ENCODE measurements around the gene PRKCH.
A peak's percentile ranks its signal among the peaks of the same experiment; 100 is the strongest.

The PRKCH gene

GRCh38 chr14:61474015-61474414, 152.6 kb downstream of the PRKCH start:
- H3K79me2 ChIP-seq (ENCODE audit: control insufficient read depth, insufficient read depth, low read length), result no peaks in the 10 kb centered on the region
- H4K5ac ChIP-seq (ENCODE audit: low read length), result no peak overlapping the region
- no peak overlapping the region for H3K4me3 ChIP-seq (ENCODE audit: low read length)
- no peak overlapping the region for H3K4ac ChIP-seq (ENCODE audit: low read depth, low read length)
- no peak overlapping the region for H3K56ac ChIP-seq (ENCODE audit: low read length)
- no peaks in the 10 kb centered on the region for H3K27me3 ChIP-seq (ENCODE audit: insufficient read depth, low read length, poor library complexity)
- no peak overlapping the region for H2BK5ac ChIP-seq (ENCODE audit: low read length)
- no CpG with 5 or more reads among the region's 1 CpG for WGBS (ENCODE audit: extremely low coverage, insufficient coverage, low lambda C conversion rate)
- no peak overlapping the region for H2BK120ac ChIP-seq (ENCODE audit: low read depth, low read length)
- no peak overlapping the region for H3K4me2 ChIP-seq (ENCODE audit: low read length)
- no peak for DNase-seq
- peaks cover 2% of the 10 kb centered on the region for H3K4me1 ChIP-seq (ENCODE audit: control insufficient read depth, low read depth, low read length)
- H2BK15ac ChIP-seq (replicated peaks; ENCODE audit: low read depth), result no peak overlapping the region
- H3K79me1 ChIP-seq (ENCODE audit: low read length), result no peaks in the 10 kb centered on the region
- no peak overlapping the region for H4K8ac ChIP-seq (ENCODE audit: low read depth, low read length)
- no peak overlapping the region for H3K23ac ChIP-seq (ENCODE audit: low read length)
- no peak overlapping the region for H3K9ac ChIP-seq (ENCODE audit: low read length)
- H3K27ac ChIP-seq (ENCODE audit: low read depth, low read length), result no peak overlapping the region
- H3K36me3 ChIP-seq (ENCODE audit: control insufficient read depth, insufficient read depth, low read length), result no peaks in the 10 kb centered on the region
- no peak overlapping the region for H3K18ac ChIP-seq (ENCODE audit: low read length)
- no peak overlapping the region for H2AK5ac ChIP-seq (ENCODE audit: low read length)

GRCh38 chr14:61474701-61475100, 153.3 kb downstream of the PRKCH start:
- Histone ChIP-seq H3K4me2 (ENCODE audit: low read length) (no peak overlapping the region), H3K4me3 (ENCODE audit: low read length) (no peak overlapping the region)
- WGBS (ENCODE audit: extremely low coverage, insufficient coverage, low lambda C conversion rate), result no CpG with 5 or more reads among the region's 3 CpGs

GRCh38 chr14:61475316-61475715, 153.9 kb downstream of the PRKCH start:
- Histone ChIP-seq H2BK120ac (ENCODE audit: low read depth, low read length) (no peak overlapping the region), H3K56ac (ENCODE audit: low read length) (no peak overlapping the region), H3K4me2 (ENCODE audit: low read length) (no peak overlapping the region), H2BK15ac (replicated peaks; ENCODE audit: low read depth) (no peak overlapping the region), H2AK5ac (ENCODE audit: low read length) (no peak overlapping the region), H3K4ac (ENCODE audit: low read depth, low read length) (no peak overlapping the region), H3K23ac (ENCODE audit: low read length) (no peak overlapping the region), H3K79me2 (ENCODE audit: control insufficient read depth, insufficient read depth, low read length) (no peaks in the 10 kb centered on the region), H3K27ac (ENCODE audit: low read depth, low read length) (no peak overlapping the region), H3K36me3 (ENCODE audit: control insufficient read depth, insufficient read depth, low read length) (no peaks in the 10 kb centered on the region), H3K4me1 (ENCODE audit: control insufficient read depth, low read depth, low read length) (no peaks in the 10 kb centered on the region), H3K9ac (ENCODE audit: low read length) (no peak overlapping the region), H3K18ac (ENCODE audit: low read length) (no peak overlapping the region), H3K4me3 (ENCODE audit: low read length) (no peak overlapping the region), H2BK5ac (ENCODE audit: low read length) (no peak overlapping the region), H3K79me1 (ENCODE audit: low read length) (no peaks in the 10 kb centered on the region), H4K8ac (ENCODE audit: low read depth, low read length) (no peak overlapping the region), H4K5ac (ENCODE audit: low read length) (no peak overlapping the region), H3K27me3 (ENCODE audit: insufficient read depth, low read length, poor library complexity) (no peaks in the 10 kb centered on the region)
- WGBS (ENCODE audit: extremely low coverage, insufficient coverage, low lambda C conversion rate), result no CpG with 5 or more reads among the region's 4 CpGs
- DNase-seq, result peak; percentile 65

More at GRCh38 chr14:61474701-61475100, 153.3 kb downstream of the PRKCH start:
- H3K56ac ChIP-seq (ENCODE audit: low read length), result no peak overlapping the region
- H3K4me1 ChIP-seq (ENCODE audit: control insufficient read depth, low read depth, low read length), result peaks cover 2% of the 10 kb centered on the region
- H3K27me3 ChIP-seq (ENCODE audit: insufficient read depth, low read length, poor library complexity), result no peaks in the 10 kb centered on the region
- no peaks in the 10 kb centered on the region for H3K79me1 ChIP-seq (ENCODE audit: low read length)
- no peaks in the 10 kb centered on the region for H3K36me3 ChIP-seq (ENCODE audit: control insufficient read depth, insufficient read depth, low read length)
- no peak overlapping the region for H2BK15ac ChIP-seq (replicated peaks; ENCODE audit: low read depth)
- H3K27ac ChIP-seq (ENCODE audit: low read depth, low read length), result no peak overlapping the region
- H3K9ac ChIP-seq (ENCODE audit: low read length), result no peak overlapping the region
- H3K79me2 ChIP-seq (ENCODE audit: control insufficient read depth, insufficient read depth, low read length), result no peaks in the 10 kb centered on the region
- no peak overlapping the region for H4K5ac ChIP-seq (ENCODE audit: low read length)
- no peak overlapping the region for H3K4ac ChIP-seq (ENCODE audit: low read depth, low read length)
- H4K8ac ChIP-seq (ENCODE audit: low read depth, low read length), result no peak overlapping the region
- H3K23ac ChIP-seq (ENCODE audit: low read length), result no peak overlapping the region
- no peak for DNase-seq
- no peak overlapping the region for H2BK120ac ChIP-seq (ENCODE audit: low read depth, low read length)
- no peak overlapping the region for H2AK5ac ChIP-seq (ENCODE audit: low read length)
- no peak overlapping the region for H3K18ac ChIP-seq (ENCODE audit: low read length)
- no peak overlapping the region for H2BK5ac ChIP-seq (ENCODE audit: low read length)

GRCh38 chr14:61476105-61476753, 154.8 kb downstream of the PRKCH start:
- Histone ChIP-seq H3K36me3 (ENCODE audit: control insufficient read depth, insufficient read depth, low read length) (no peaks in the 10 kb centered on the region), H3K4me2 (ENCODE audit: low read length) (no peak overlapping the region), H4K8ac (ENCODE audit: low read depth, low read length) (no peak overlapping the region), H3K4ac (ENCODE audit: low read depth, low read length) (no peak overlapping the region), H3K79me2 (ENCODE audit: control insufficient read depth, insufficient read depth, low read length) (no peaks in the 10 kb centered on the region), H2BK5ac (ENCODE audit: low read length) (no peak overlapping the region), H3K18ac (ENCODE audit: low read length) (no peak overlapping the region), H3K23ac (ENCODE audit: low read length) (no peak overlapping the region), H2AK5ac (ENCODE audit: low read length) (no peak overlapping the region), H3K27ac (ENCODE audit: low read depth, low read length) (no peak overlapping the region), H3K56ac (ENCODE audit: low read length) (no peak overlapping the region), H4K5ac (ENCODE audit: low read length) (no peak overlapping the region), H3K4me3 (ENCODE audit: low read length) (no peak overlapping the region), H2BK15ac (replicated peaks; ENCODE audit: low read depth) (no peak overlapping the region), H2BK120ac (ENCODE audit: low read depth, low read length) (no peak overlapping the region), H3K9ac (ENCODE audit: low read length) (no peak overlapping the region), H3K4me1 (ENCODE audit: control insufficient read depth, low read depth, low read length) (no peaks in the 10 kb centered on the region), H3K79me1 (ENCODE audit: low read length) (no peaks in the 10 kb centered on the region), H3K27me3 (ENCODE audit: insufficient read depth, low read length, poor library complexity) (no peaks in the 10 kb centered on the region)
- no peak for DNase-seq
- no CpG with 5 or more reads among the region's 2 CpGs for WGBS (ENCODE audit: extremely low coverage, insufficient coverage, low lambda C conversion rate)

GRCh38 chr14:61476754-61477410, 155.5 kb downstream of the PRKCH start:
- Histone ChIP-seq H4K5ac (ENCODE audit: low read length) (no peak overlapping the region), H3K23ac (ENCODE audit: low read length) (no peak overlapping the region), H3K4ac (ENCODE audit: low read depth, low read length) (no peak overlapping the region), H3K27ac (ENCODE audit: low read depth, low read length) (no peak overlapping the region), H3K27me3 (ENCODE audit: insufficient read depth, low read length, poor library complexity) (no peaks in the 10 kb centered on the region), H3K4me3 (ENCODE audit: low read length) (no peak overlapping the region), H3K4me2 (ENCODE audit: low read length) (no peak overlapping the region), H4K8ac (ENCODE audit: low read depth, low read length) (no peak overlapping the region), H2BK120ac (ENCODE audit: low read depth, low read length) (no peak overlapping the region), H3K79me2 (ENCODE audit: control insufficient read depth, insufficient read depth, low read length) (no peaks in the 10 kb centered on the region), H3K4me1 (ENCODE audit: control insufficient read depth, low read depth, low read length) (no peaks in the 10 kb centered on the region), H3K56ac (ENCODE audit: low read length) (no peak overlapping the region), H2AK5ac (ENCODE audit: low read length) (no peak overlapping the region), H3K36me3 (ENCODE audit: control insufficient read depth, insufficient read depth, low read length) (no peaks in the 10 kb centered on the region), H3K9ac (ENCODE audit: low read length) (no peak overlapping the region), H3K79me1 (ENCODE audit: low read length) (no peaks in the 10 kb centered on the region), H3K18ac (ENCODE audit: low read length) (no peak overlapping the region), H2BK5ac (ENCODE audit: low read length) (no peak overlapping the region), H2BK15ac (replicated peaks; ENCODE audit: low read depth) (no peak overlapping the region)
- no CpG with 5 or more reads among the region's 6 CpGs for WGBS (ENCODE audit: extremely low coverage, insufficient coverage, low lambda C conversion rate)
- DNase-seq, result no peak
